ENCODE measurements around the gene MARK4. TPM values are rescaled to one million over a fixed set of nuclear protein-coding genes. Genes with fewer than 3 reads are reported as not detected.
"Not testable (repeated sequence)": the region's sequence is repeated elsewhere in the genome, so short reads cannot be mapped to it uniquely, and the experiment has no call there.

The MARK4 gene
- total RNA-seq = 9.5 and 10.7 TPM in 2 replicates

GRCh38 chr19:45250832-45251451 lies at the start of gene MARK4:
Gene MARK4, plus strand, starts transcription at chr19:45251271. Its CDS starts 318 bp downstream, at chr19:45251589.
- DNase-seq (ENCODE audit: low read depth, low spot score) = no peak

- no peak for DNase-seq (ENCODE audit: low read depth, low spot score)
These were observed 48.4 kb upstream of the MARK4 start for GRCh38 chr19:45202637-45203036.

DNA sequence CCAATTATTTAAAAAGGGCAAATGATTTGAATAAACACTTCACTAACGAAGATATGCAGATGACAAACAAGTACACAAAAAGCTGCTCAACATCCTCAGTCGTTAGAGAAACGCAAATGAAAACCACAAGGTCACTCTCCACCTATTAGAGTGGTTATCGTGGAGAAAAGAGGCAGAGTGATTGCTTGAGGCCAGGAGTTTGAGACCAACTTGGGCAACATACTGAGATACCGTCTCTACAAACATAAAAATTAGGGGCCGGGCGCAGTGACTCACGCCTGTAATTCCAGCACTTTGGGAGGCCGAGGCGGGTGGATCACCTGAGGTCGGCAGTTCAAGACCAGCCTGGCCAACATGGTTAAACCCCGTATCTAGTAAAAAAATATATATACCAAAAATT lies 45.3 kb upstream of the MARK4 start:
- no peak for DNase-seq (ENCODE audit: low read depth, low spot score)

DNA sequence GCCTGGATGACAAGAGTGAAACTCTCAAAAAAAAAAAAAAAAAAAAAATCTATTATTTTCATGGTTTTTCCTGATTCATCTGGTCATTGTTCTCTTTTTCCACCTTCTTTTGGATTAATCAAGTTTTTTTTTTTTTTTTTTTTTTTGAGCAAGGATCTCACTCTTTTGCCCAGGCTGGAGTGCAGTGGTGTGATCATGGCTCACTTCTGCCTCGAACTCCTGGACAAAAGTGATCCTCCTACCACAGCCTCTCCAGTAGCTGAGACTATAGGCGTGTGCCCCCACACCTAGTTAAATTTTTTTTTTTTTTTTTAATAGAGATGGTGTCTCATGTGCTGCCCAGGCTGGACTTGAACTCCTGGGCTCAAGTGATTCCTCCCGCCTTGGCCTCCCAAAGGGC lies 44.7 kb upstream of the MARK4 start:
- no peak for DNase-seq (ENCODE audit: low read depth, low spot score)

DNA sequence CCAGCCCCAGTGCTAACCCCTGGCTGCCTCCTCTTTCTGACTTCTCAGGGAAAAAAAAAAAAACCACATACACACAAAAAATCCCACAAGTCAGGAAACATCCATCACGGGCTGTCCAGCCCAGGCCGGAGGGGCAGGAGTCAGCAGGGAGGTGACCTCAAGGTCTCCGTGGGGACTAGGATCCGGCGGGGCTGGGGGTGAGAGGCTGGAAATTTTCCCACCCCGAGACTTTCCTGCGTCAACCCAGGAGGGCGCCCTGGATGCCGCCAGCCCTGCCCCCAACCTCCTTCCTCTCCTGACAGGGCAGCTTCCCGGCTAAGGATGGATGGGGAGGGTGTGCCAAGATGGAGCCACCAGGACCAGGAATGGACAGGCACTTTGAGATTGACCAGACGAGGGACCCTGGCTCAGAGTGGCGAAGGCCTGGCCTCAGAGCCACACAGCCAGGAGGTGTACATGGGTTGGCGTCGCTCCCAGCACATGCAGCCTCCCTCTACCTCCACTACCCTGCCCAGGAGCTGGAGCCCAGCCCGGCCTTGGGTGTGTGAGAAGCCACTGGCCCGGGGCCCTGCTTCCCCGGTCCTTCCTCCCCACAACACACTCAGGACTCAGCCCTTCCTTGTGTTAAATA lies 39.2 kb upstream of the MARK4 start:
- DNase-seq (ENCODE audit: low read depth, low spot score) = no peak

DNA sequence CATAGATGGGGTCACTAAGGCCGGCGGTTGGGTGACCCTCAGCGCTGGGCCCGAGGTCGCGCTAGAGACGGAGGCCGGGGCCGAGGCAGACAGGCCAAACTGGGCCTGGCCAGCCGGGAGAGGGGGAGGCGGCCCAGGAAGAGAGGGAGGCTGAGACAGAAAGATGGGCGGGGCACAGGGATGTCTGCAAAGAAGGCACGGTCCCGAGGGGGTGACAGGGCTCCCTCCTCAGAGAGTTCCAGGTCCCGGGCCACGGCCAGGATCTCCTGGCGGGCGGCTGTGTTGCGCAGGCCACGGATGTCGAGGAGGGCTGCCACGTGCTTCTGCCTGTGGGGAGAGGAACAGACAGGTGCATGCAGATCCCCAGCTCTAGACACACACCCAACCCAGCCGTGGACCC lies 38.0 kb upstream of the MARK4 start:
- DNase-seq (ENCODE audit: low read depth, low spot score) = no peak

- no peak for DNase-seq (ENCODE audit: low read depth, low spot score)
These were observed 35.5 kb upstream of the MARK4 start for GRCh38 chr19:45215391-45216191.

DNA sequence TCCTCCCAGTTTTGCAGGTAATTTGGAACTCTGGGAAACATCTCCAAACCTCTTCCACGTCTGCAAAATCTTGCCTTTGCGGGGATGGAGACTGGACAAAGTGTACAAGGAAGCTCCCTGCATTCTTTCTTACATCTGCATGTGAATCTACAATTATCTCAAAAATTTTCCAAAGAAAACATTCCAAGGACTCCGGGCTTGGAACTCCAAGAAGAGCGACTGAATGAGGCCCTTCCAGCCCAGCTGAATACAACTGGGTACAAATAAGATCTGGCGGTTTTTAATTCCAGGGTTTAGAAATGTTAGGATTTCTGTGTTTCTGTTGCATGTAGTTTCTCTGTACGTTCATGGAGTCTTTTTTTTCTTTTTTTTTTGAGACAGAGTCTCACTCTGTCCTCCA lies 34.4 kb upstream of the MARK4 start:
- no peak for DNase-seq (ENCODE audit: low read depth, low spot score)

GRCh38 chr19:45217193-45217956 lies 33.7 kb upstream of the MARK4 start:
- DNase-seq (ENCODE audit: low read depth, low spot score) = no peak

- DNase-seq (ENCODE audit: low read depth, low spot score) = no peak
These were observed 33.1 kb upstream of the MARK4 start for GRCh38 chr19:45217957-45218334.

GRCh38 chr19:45218426-45218825 lies 32.6 kb upstream of the MARK4 start:
- DNase-seq (ENCODE audit: low read depth, low spot score) = no peak

GRCh38 chr19:45218911-45219743 lies 31.9 kb upstream of the MARK4 start:
- no peak for DNase-seq (ENCODE audit: low read depth, low spot score)

GRCh38 chr19:45222724-45223123 lies 28.3 kb upstream of the MARK4 start:
- DNase-seq (ENCODE audit: low read depth, low spot score) = no peak

DNA sequence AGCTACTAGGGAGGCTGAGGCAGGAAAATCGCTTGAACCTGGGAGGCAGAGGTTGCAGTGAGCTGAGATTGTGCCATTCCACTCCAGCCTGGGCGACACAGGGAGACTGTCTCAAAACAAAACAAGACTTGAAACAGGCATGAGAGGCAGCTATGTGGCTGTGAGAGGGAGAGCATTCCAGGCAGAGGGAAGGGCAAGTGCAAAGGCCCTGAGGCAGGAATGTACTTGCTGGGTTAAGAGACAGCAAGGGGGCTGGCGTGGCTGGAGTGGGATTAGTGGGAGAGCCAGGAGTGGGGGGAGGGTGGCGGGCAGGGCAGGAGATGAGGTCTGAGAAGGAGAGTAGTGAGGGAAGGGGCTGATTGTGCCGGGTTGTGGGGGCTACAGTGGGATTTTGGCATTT lies 27.2 kb upstream of the MARK4 start:
- DNase-seq (ENCODE audit: low read depth, low spot score) = no peak

DNA sequence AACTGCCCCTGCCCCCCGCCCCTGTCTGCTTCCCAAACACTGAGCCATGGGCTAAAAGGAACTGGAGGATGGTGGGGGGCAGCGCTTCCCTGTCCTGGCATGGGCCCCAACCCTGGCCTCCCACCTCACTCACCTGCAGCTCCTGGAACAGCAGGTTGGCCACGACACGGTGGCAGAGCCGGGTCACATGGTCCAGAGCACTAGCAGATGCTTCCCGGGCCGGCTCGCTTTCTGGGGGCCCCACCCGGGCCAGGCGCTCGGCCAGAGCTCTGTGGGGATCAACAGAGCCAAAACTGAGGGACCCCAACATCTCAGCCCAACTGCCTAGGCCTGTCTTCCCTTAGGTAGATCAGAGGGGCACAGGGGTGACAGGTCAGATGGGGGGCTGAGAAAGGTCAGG lies 26.4 kb upstream of the MARK4 start:
- DNase-seq (ENCODE audit: low read depth, low spot score) = no peak

- not testable (repeated sequence) for DNase-seq (ENCODE audit: low read depth, low spot score)
These were observed 22.0 kb upstream of the MARK4 start for GRCh38 chr19:45229056-45229455.

- DNase-seq (ENCODE audit: low read depth, low spot score) = no peak
These were observed 19.2 kb upstream of the MARK4 start for GRCh38 chr19:45231891-45232290.

DNA sequence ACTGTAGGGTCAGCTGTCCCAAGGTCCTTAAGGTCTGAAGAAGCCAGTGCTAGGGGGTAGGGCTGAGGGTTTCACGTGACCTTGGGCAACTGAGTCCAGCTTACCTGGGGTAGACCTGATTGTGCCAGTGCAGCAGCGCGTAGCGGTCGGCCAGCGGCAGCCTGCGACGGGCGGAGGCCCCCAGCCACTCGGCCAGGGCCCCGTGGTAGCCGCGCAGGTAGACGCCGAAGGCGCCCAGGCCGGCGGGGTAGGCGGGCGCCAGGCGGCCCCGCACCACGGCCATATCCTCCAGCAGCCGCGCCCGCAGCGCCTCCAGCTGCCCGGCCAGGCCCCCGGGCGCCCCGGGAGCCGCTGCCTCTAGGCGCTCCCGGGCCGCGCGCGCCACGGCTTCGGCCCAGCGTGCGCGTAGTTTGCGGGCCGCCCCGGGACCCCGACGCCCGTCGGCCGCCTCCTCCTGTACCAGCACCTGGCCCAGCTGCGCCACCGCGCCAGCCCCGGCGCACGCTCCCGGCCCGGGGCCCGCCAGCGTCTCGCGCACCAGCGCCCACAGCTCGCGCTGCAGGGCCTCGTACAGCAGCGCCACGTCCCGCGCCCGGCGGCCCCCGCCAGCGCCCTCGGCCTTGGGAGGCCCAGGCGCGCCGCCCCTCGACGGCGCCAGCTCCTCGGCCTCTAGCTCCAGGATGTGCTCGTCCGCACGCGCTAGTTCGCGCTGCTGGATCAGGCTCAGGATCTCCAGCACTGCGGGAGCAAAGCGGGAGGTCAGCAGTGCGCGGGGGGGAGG lies 16.8 kb upstream of the MARK4 start:
- no peak for DNase-seq (ENCODE audit: low read depth, low spot score)

DNA sequence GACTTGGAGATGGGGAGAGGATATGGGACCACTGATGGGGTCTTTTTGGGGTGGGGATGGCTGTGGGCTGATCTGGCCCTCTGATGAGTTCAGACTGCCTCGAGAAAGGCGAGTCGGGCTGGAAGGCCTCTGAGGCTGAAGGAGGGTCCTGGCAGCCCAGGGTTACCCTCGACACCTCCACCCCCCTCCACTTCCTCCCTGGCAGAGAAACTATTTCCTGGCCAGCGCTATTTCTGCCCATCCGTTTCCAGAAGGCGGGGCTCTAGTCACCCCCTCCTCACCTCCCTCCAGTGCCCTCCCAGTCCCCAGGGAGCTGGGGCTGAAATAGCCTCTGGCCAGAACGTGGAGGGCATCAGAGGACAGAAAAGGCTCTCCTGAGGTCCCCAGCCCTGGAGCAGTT lies 15.6 kb upstream of the MARK4 start:
- DNase-seq (ENCODE audit: low read depth, low spot score) = no peak

- no peak for DNase-seq (ENCODE audit: low read depth, low spot score)
These were observed 12.5 kb upstream of the MARK4 start for GRCh38 chr19:45238556-45238955.

All from pulmonary artery endothelial cell (primary cell).